ENCODE results near the gene IL5. TPM values are rescaled to one million over a fixed set of nuclear protein-coding genes. Genes with fewer than 3 reads are reported as not detected.
A peak's percentile ranks its signal among the peaks of the same experiment; 100 is the strongest.

The IL5 gene
- total and polyA plus RNA-seq, 2 of the 4 experiments (the other 2 are of a cell fraction): not detected

DNA sequence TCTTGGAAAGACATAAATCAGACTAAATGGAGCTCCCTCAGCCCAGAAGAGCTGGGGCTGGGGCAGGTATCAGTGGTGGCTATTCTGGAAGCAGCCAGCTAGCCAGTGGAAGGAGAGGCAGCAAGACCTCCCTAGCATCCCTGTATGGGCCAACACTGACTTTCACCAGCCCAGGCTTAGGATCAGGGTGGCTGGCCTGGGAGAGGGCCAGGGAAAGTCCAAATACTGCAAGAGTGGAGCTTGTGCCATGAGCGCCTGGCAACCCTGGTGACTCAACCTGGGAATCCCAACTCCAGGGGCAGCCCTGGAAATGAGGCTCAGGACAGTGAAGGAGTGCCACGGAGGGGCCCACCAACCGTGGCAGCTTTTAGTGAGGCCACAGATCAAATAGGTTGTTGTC, 45.2 kb downstream of the IL5 start:
- H3K4me2 ChIP-seq (ENCODE audit: low read depth, low read length): peak overlapping the region; percentile 43
- H4K20me1 ChIP-seq (ENCODE audit: insufficient read depth, low read length): no peaks in the 10 kb centered on the region
- peak overlapping the region; percentile 70 for H2AK9ac ChIP-seq (replicated peaks; ENCODE audit: low read depth, low read length, poor library complexity)
- peak overlapping the region; percentile 97 for H3K14ac ChIP-seq (replicated peaks; ENCODE audit: low read depth, low read length)
- BruUV-seq (replicated peaks): no TSS peak
- no peaks in the 10 kb centered on the region for H3K9me3 ChIP-seq (ENCODE audit: control insufficient read depth, insufficient read depth, low read length)
- no peak overlapping the region for H3K4me3 ChIP-seq (ENCODE audit: insufficient read depth, low read depth, low read length)
- ChIA-PET POLR2A (ENCODE audit: unreplicated experiment) (interaction anchor here (0.9 kb wide), 1 partner anchor 8 kb away, joined by 3 read pairs; no protein-coding TSS in a partner anchor), CTCF (interaction anchor here (5.2 kb wide), 1 partner anchor 111 kb away, joined by 30 read pairs; no protein-coding TSS in a partner anchor)
- peak overlapping the region; percentile 83 for H2AFZ ChIP-seq (replicated peaks; ENCODE audit: low read length, poor library complexity)
- peak overlapping the region; percentile 92 for H3K18ac ChIP-seq (ENCODE audit: low read depth, low read length)
- H4K8ac ChIP-seq (ENCODE audit: low read depth in 2 of 2, low read length in 2 of 2): peak overlapping the region; percentile 84 to 97
- peak overlapping the region; percentile 99 for H3K4ac ChIP-seq (ENCODE audit: low read depth, low read length)
- H2BK20ac ChIP-seq (ENCODE audit: low read depth, low read length): peak overlapping the region; percentile 99
- peak overlapping the region; percentile 99; the same call in 2 of the 3 replicates for H2BK15ac ChIP-seq (ENCODE audit: low read depth, low read length)
- peak overlapping the region; percentile 96 for H3K27ac ChIP-seq (ENCODE audit: insufficient read depth, low read length)
- peaks cover 0 to 22% of the 10 kb centered on the region in 2 experiments; a peak in 1 of 4 replicates for H3K79me1 ChIP-seq (ENCODE audit: low read depth in 1 of 2, low read length in 2 of 2)
- H3K23ac ChIP-seq (ENCODE audit: low read depth, low read length): peak overlapping the region; percentile 97
- H2BK120ac ChIP-seq (ENCODE audit: low read depth, low read length): peak overlapping the region; percentile 96
- 92% methylated on average over 2 of the region's 3 CpGs; no CpG with 5 or more reads in 1 of the 2 experiments for WGBS, 2 experiments (ENCODE audit: extremely low coverage in 2 of 2, insufficient read length in 1 of 2)
- H4K91ac ChIP-seq (ENCODE audit: insufficient read depth, low read depth, low read length): peak overlapping the region; percentile 98
- ATAC-seq (ENCODE audit: low read depth) (no peak), DNase-seq (peak; percentile 75)
- TF ChIP-seq CEBPB (IDR thresholded peaks at IDR 0.05; ENCODE audit: low read depth, low read length) (peak; percentile 77), MAFK (IDR thresholded peaks at IDR 0.05; ENCODE audit: low read depth, low read length) (no peak), FOS (IDR thresholded peaks at IDR 0.05; ENCODE audit: low read depth, low read length) (peak; percentile 31; the same call in 1 of the 2 replicates), RAD21 (IDR thresholded peaks at IDR 0.05; ENCODE audit: low read length) (no peak), POLR2A (IDR thresholded peaks at IDR 0.05; ENCODE audit: low read depth, low read length) (peak; percentile 44), RFX5 (IDR thresholded peaks at IDR 0.05; ENCODE audit: low read depth, low read length) (no peak)
- peaks cover 30% of the 10 kb centered on the region for H3K4me1 ChIP-seq (ENCODE audit: control insufficient read depth, insufficient read depth, low read length)
- in situ Hi-C loops (cut with MboI; ENCODE audit: low sequenced_read_pairs): loop anchor here (25.0 kb wide), 1 partner anchor 411 kb away; no protein-coding TSS in a partner anchor
- H3K36me3 ChIP-seq (ENCODE audit: control insufficient read depth, insufficient read depth, low read length): no peaks in the 10 kb centered on the region
- no peak overlapping the region; the same call in 1 of the 2 replicates for H3K9ac ChIP-seq (ENCODE audit: low read depth, low read length)
- H2BK5ac ChIP-seq (ENCODE audit: low read depth, low read length, poor library complexity, severe bottlenecking): peak overlapping the region; percentile 96
- peaks cover 46% of the 10 kb centered on the region for H3K9me1 ChIP-seq (ENCODE audit: insufficient read depth, low read length)
- H3K56ac ChIP-seq (ENCODE audit: extremely low read depth, insufficient read depth, low read length): peak overlapping the region; percentile 64
- no peaks in the 10 kb centered on the region for H3K27me3 ChIP-seq (ENCODE audit: control insufficient read depth, insufficient read depth, low read length)
- peak overlapping the region; percentile 99 for H2AK5ac ChIP-seq (ENCODE audit: low read depth, low read length)
- intact Hi-C loops (cut with micrococcal nuclease): loop anchor here (10.0 kb wide), 1 partner anchor 433 kb away; the partner anchor contains the start of gene IL3
- dilution Hi-C loops (cut with HindIII; ENCODE audit: low sequenced_read_pairs, unreplicated experiment): no loop called here
- H4K5ac ChIP-seq (ENCODE audit: low read depth, low read length): peak overlapping the region; percentile 87

Measured in IMR-90 (cell line).